ENCODE results near the gene HAVCR2. TPM values are rescaled to one million over a fixed set of nuclear protein-coding genes. Genes with fewer than 3 reads are reported as not detected.

The HAVCR2 gene
- total RNA-seq, 1 donor from 2014 or later = 0.37 TPM

GRCh38 chr5:157063776-157064430, 44.9 kb downstream of the HAVCR2 start:
- Histone ChIP-seq H3K9me3 (ENCODE audit: low read depth) (no peaks in the 10 kb centered on the region), H3K9ac (no peak overlapping the region), H2AFZ (replicated peaks) (no peak overlapping the region), H3K4me3 (no peak overlapping the region), H3K4me1 (no peaks in the 10 kb centered on the region), H3K36me3 (no peaks in the 10 kb centered on the region), H3K27ac (no peak overlapping the region), H3K4me2 (no peak overlapping the region), H4K20me1 (ENCODE audit: low read depth) (no peaks in the 10 kb centered on the region), H3K27me3 (no peaks in the 10 kb centered on the region), H3K79me2 (ENCODE audit: low read depth) (no peaks in the 10 kb centered on the region), H3F3A (ENCODE audit: low read depth) (no peaks in the 10 kb centered on the region)
- TF ChIP-seq CTCF (IDR thresholded peaks at IDR 0.05) = no peak
- TF ChIP-seq EZH2phosphoT487 (IDR thresholded peaks at IDR 0.05) = no peak
- no peak for TF ChIP-seq EZH2 (IDR thresholded peaks at IDR 0.05)
- DNase-seq (ENCODE audit: low spot score) = no peak
- H3K36me3 Mint-ChIP-seq = no peaks in the 10 kb centered on the region
- peaks cover 6% of the 10 kb centered on the region for H3K27me3 Mint-ChIP-seq (ENCODE audit: insufficient read depth, low read depth)
- no peak overlapping the region for H3K4me3 Mint-ChIP-seq
- H3K4me1 Mint-ChIP-seq = no peaks in the 10 kb centered on the region
- no peaks in the 10 kb centered on the region for H3K9me3 Mint-ChIP-seq
- H3K27ac Mint-ChIP-seq = no peak overlapping the region

GRCh38 chr5:157059891-157060290, 49.0 kb downstream of the HAVCR2 start:
- no peaks in the 10 kb centered on the region for H3K27me3 ChIP-seq
- H3K27ac ChIP-seq = no peak overlapping the region
- no peaks in the 10 kb centered on the region for H3K4me1 ChIP-seq
- no peaks in the 10 kb centered on the region for H3K9me3 ChIP-seq (ENCODE audit: low read depth)
- Mint-ChIP-seq H3K27me3 (ENCODE audit: insufficient read depth, low read depth) (peaks cover 3% of the 10 kb centered on the region), H3K27ac (no peak overlapping the region), H3K9me3 (peaks cover 2% of the 10 kb centered on the region), H3K36me3 (no peaks in the 10 kb centered on the region), H3K4me3 (no peak overlapping the region), H3K4me1 (no peaks in the 10 kb centered on the region)
- no peak for DNase-seq (ENCODE audit: low spot score)
- no peak overlapping the region for H3K4me3 ChIP-seq
- no peaks in the 10 kb centered on the region for H4K20me1 ChIP-seq (ENCODE audit: low read depth)
- no peaks in the 10 kb centered on the region for H3K79me2 ChIP-seq (ENCODE audit: low read depth)
- H2AFZ ChIP-seq (replicated peaks) = no peak overlapping the region
- H3K36me3 ChIP-seq = no peaks in the 10 kb centered on the region
- TF ChIP-seq EZH2phosphoT487 (IDR thresholded peaks at IDR 0.05) (no peak), EZH2 (IDR thresholded peaks at IDR 0.05) (no peak), CTCF (IDR thresholded peaks at IDR 0.05) (no peak)
- no peak overlapping the region for H3K9ac ChIP-seq
- H3K4me2 ChIP-seq = no peak overlapping the region
- H3F3A ChIP-seq (ENCODE audit: low read depth) = no peaks in the 10 kb centered on the region

GRCh38 chr5:157059093-157059539, 49.7 kb downstream of the HAVCR2 start, which contains the start of gene HAVCR1:
HAVCR1 (minus strand) TSS chr5:157059116; CDS start chr5:157057943, 1,173 bp downstream.
- Histone ChIP-seq H3K27ac (no peak within 1 kb of the TSS), H3K9ac (no peak within 1 kb of the TSS), H3K36me3 (no peaks in the 10 kb centered on the region), H3K27me3 (no peaks in the 10 kb centered on the region), H2AFZ (replicated peaks) (no peak within 1 kb of the TSS), H3K9me3 (ENCODE audit: low read depth) (no peaks in the 10 kb centered on the region), H3K79me2 (ENCODE audit: low read depth) (no peaks in the 10 kb centered on the region), H3K4me2 (no peak within 1 kb of the TSS), H4K20me1 (ENCODE audit: low read depth) (no peaks in the 10 kb centered on the region), H3K4me1 (no peaks in the 10 kb centered on the region), H3K4me3 (no peak within 1 kb of the TSS), H3F3A (ENCODE audit: low read depth) (no peaks in the 10 kb centered on the region)
- DNase-seq (ENCODE audit: low spot score) = no peak
- Mint-ChIP-seq H3K4me1 (no peaks in the 10 kb centered on the region), H3K27me3 (ENCODE audit: insufficient read depth, low read depth) (peaks cover 2% of the 10 kb centered on the region), H3K9me3 (peaks cover 2% of the 10 kb centered on the region), H3K4me3 (no peak within 1 kb of the TSS), H3K27ac (no peak within 1 kb of the TSS), H3K36me3 (no peaks in the 10 kb centered on the region)
- TF ChIP-seq CTCF (IDR thresholded peaks at IDR 0.05) = no peak
- no peak for TF ChIP-seq EZH2phosphoT487 (IDR thresholded peaks at IDR 0.05)
- no peak for TF ChIP-seq EZH2 (IDR thresholded peaks at IDR 0.05)

Measured in neural progenitor cell (in vitro differentiated cells).